ENCODE data around the gene SELL. TPM values are rescaled to one million over a fixed set of nuclear protein-coding genes. Genes with fewer than 3 reads are reported as not detected.

Gene SELL
- total and polyA plus RNA-seq, 5 donors, result 0.61 to 3.8 (median 1.2) TPM

GRCh38 chr1:169704797-169705196 lies 6.6 kb downstream of the SELL start:
- Histone ChIP-seq H3K27ac (ENCODE audit: low read length) (no peak overlapping the region), H3K4me1 (ENCODE audit: control insufficient read depth, insufficient read depth, low read length) (no peaks in the 10 kb centered on the region), H3K27me3 (ENCODE audit: control insufficient read depth, insufficient read depth) (no peaks in the 10 kb centered on the region), H3K9me3 (ENCODE audit: control insufficient read depth, low read length) (no peaks in the 10 kb centered on the region), H3K4me3 (ENCODE audit: low read length) (no peak overlapping the region)
- 80% methylated on average over 2 of the region's 2 CpGs for WGBS
- DNase-seq (no peak), ATAC-seq (no peak)
- intact Hi-C loops (cut with DNase I), result loop anchor here in 2 of 4 donors (10.0 kb wide), 2 partner anchors 90 to 110 kb away; partner anchors contain the start of gene METTL18 (in 1 of the 2)

DNA sequence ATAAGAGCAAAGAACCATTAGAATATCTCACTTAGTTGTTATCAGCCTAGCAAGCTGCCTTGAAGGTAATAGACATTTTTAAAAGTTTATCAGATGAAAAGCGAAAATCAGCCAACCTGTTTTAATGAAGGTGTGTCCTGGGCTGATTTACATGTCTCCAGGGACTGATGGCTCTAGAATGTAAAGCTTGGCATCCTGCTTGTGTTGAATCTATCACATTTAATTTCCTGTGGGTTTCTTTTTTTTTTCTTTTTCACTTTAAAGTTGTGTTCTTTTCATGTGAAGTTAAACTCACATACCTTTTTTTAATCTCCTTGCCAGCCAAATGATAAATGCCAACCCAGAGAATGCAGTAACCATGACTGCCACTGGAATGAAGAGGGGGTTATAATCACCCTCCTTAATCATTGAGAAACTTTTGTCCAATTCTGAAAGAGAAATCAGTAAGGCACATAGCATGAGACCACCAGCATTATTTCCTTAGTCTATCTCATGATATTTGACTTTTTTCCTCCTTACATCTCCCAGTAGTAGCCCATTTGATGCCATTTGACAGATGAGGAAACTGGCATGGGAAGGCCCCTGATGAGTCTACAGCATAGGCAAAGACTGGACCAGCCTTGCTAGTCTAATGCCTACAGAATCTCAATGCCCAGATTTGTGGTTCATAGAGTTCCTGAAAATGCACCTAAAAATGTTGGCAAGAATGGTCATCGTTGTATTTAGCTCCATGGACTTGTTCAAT lies 10.0 kb downstream of the SELL start:
- no peak overlapping the region for H3K27ac ChIP-seq (ENCODE audit: low read length)

DNA sequence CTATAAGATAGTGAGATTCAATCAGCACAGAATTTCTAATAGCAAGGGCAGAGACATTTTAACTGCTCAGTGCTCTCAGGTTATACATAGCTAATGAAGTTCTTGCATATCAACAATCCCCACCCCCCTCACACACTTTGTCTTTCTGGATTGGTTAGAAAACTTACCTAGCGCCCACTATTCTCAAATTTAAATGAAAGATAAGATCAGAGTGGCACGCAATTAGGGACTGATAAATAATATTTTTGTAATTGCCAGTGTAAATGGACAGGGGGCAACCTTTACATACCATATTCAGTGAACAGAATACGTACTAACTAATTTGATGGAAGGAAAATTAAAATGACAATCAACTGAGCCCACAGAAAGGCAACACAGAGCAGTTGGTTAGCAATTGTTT lies 11.7 kb downstream of the SELL start:
- intact Hi-C loops (cut with DNase I), result loop anchor here in 3 of 4 donors (10.0 kb wide), 3 partner anchors 95 to 105 kb away; partner anchors contain the start of gene METTL18 (in 1 of the 3)
- Histone ChIP-seq H3K4me3 (ENCODE audit: low read length) (no peak overlapping the region), H3K4me1 (ENCODE audit: control insufficient read depth, insufficient read depth, low read length) (no peaks in the 10 kb centered on the region), H3K9me3 (ENCODE audit: control insufficient read depth, low read length) (no peaks in the 10 kb centered on the region), H3K27ac (ENCODE audit: low read length) (no peak overlapping the region), H3K27me3 (ENCODE audit: control insufficient read depth, insufficient read depth) (no peaks in the 10 kb centered on the region)
- ATAC-seq, result no peak
- no peak for DNase-seq
- WGBS, result 71% methylated on average over 3 of the region's 3 CpGs

More for the DNA sequence above, 10.0 kb downstream of the SELL start:
- H3K9me3 ChIP-seq (ENCODE audit: control insufficient read depth, low read length), result no peaks in the 10 kb centered on the region
- H3K4me1 ChIP-seq (ENCODE audit: control insufficient read depth, insufficient read depth, low read length), result no peaks in the 10 kb centered on the region
- WGBS, result 87% methylated on average over 2 of the region's 2 CpGs
- DNase-seq (no peak), ATAC-seq (no peak)
- no peak overlapping the region for H3K4me3 ChIP-seq (ENCODE audit: low read length)
- intact Hi-C loops (cut with DNase I), result loop anchor here in 2 of 4 donors (10.0 kb wide), 2 partner anchors 93 to 107 kb away; partner anchors contain the start of gene METTL18 (in 1 of the 2)
- no peaks in the 10 kb centered on the region for H3K27me3 ChIP-seq (ENCODE audit: control insufficient read depth, insufficient read depth)

DNA sequence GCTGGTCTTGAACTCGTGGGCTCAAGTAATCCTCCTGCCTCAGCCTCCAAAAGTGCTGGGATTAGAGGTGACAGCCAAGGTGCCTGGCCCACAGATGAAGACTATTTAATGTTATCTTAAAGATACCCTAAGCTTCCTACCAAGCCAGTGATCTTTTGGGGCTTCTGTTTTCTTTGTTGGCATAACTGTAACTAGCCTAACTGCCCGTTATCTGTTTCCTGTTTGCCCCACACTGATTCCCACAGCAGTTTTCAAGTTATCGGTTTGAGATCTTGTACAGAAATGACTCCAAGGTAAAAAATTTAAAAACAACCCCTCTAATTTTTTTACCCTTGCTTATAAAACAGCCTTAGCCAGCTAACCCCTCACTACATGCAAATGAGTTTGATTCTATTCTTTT lies 12.4 kb downstream of the SELL start:
- Histone ChIP-seq H3K4me3 (ENCODE audit: low read length) (no peak overlapping the region), H3K27ac (ENCODE audit: low read length) (no peak overlapping the region), H3K9me3 (ENCODE audit: control insufficient read depth, low read length) (no peaks in the 10 kb centered on the region), H3K4me1 (ENCODE audit: control insufficient read depth, insufficient read depth, low read length) (no peaks in the 10 kb centered on the region), H3K27me3 (ENCODE audit: control insufficient read depth, insufficient read depth) (no peaks in the 10 kb centered on the region)
- 67% methylated on average over 3 of the region's 3 CpGs for WGBS
- ATAC-seq, result no peak
- no peak for DNase-seq
- intact Hi-C loops (cut with DNase I), result loop anchor here in 1 of 4 donors (10.0 kb wide), 1 partner anchor 94 kb away; no protein-coding TSS in a partner anchor

GRCh38 chr1:169697755-169698154 lies 13.7 kb downstream of the SELL start:
- no peaks in the 10 kb centered on the region for H3K27me3 ChIP-seq (ENCODE audit: control insufficient read depth, insufficient read depth)
- H3K27ac ChIP-seq (ENCODE audit: low read length), result no peak overlapping the region
- H3K4me1 ChIP-seq (ENCODE audit: control insufficient read depth, insufficient read depth, low read length), result no peaks in the 10 kb centered on the region
- DNase-seq (no peak), ATAC-seq (no peak)
- 68% methylated on average over 1 of the region's 1 CpG for WGBS
- intact Hi-C loops (cut with DNase I), result loop anchor here in 1 of 4 donors (10.0 kb wide), 1 partner anchor 93 kb away; no protein-coding TSS in a partner anchor
- H3K4me3 ChIP-seq (ENCODE audit: low read length), result no peak overlapping the region
- H3K9me3 ChIP-seq (ENCODE audit: control insufficient read depth, low read length), result no peaks in the 10 kb centered on the region

- H3K27me3 ChIP-seq (ENCODE audit: control insufficient read depth, insufficient read depth), result no peaks in the 10 kb centered on the region
- ATAC-seq (no peak), DNase-seq (no peak)
- H3K27ac ChIP-seq (ENCODE audit: low read length), result no peak overlapping the region
- WGBS, result 66% methylated on average over 3 of the region's 3 CpGs
- H3K4me1 ChIP-seq (ENCODE audit: control insufficient read depth, insufficient read depth, low read length), result no peaks in the 10 kb centered on the region
- no peak overlapping the region for H3K4me3 ChIP-seq (ENCODE audit: low read length)
- H3K9me3 ChIP-seq (ENCODE audit: control insufficient read depth, low read length), result no peaks in the 10 kb centered on the region
- intact Hi-C loops (cut with DNase I), result loop anchor here in 1 of 4 donors (10.0 kb wide), 1 partner anchor 92 kb away; no protein-coding TSS in a partner anchor
Measured at GRCh38 chr1:169696273-169697100, 14.9 kb downstream of the SELL start.

GRCh38 chr1:169694304-169695075 lies 16.9 kb downstream of the SELL start:
- ATAC-seq (no peak), DNase-seq (no peak)
- no peaks in the 10 kb centered on the region for H3K27me3 ChIP-seq (ENCODE audit: control insufficient read depth, insufficient read depth)
- intact Hi-C loops (cut with DNase I), result loop anchor here in 1 of 4 donors (10.0 kb wide), 1 partner anchor 90 kb away; no protein-coding TSS in a partner anchor
- no peak overlapping the region for H3K27ac ChIP-seq (ENCODE audit: low read length)
- 58% methylated on average over 5 of the region's 5 CpGs for WGBS
- H3K4me3 ChIP-seq (ENCODE audit: low read length), result no peak overlapping the region
- no peaks in the 10 kb centered on the region for H3K9me3 ChIP-seq (ENCODE audit: control insufficient read depth, low read length)
- no peaks in the 10 kb centered on the region for H3K4me1 ChIP-seq (ENCODE audit: control insufficient read depth, insufficient read depth, low read length)

GRCh38 chr1:169692756-169693460 lies 18.5 kb downstream of the SELL start:
- WGBS, result 81% methylated on average over 4 of the region's 4 CpGs
- Histone ChIP-seq H3K9me3 (ENCODE audit: control insufficient read depth, low read length) (no peaks in the 10 kb centered on the region), H3K4me3 (ENCODE audit: low read length) (no peak overlapping the region), H3K27me3 (ENCODE audit: control insufficient read depth, insufficient read depth) (no peaks in the 10 kb centered on the region), H3K27ac (ENCODE audit: low read length) (no peak overlapping the region), H3K4me1 (ENCODE audit: control insufficient read depth, insufficient read depth, low read length) (no peaks in the 10 kb centered on the region)
- DNase-seq (no peak), ATAC-seq (peak in 1 of 2 donors; percentile 69)
- intact Hi-C loops (cut with DNase I), result loop anchor here in 1 of 4 donors (10.0 kb wide), 1 partner anchor 88 kb away; no protein-coding TSS in a partner anchor

- ATAC-seq, result no peak
- Histone ChIP-seq H3K4me1 (ENCODE audit: control insufficient read depth, insufficient read depth, low read length) (no peaks in the 10 kb centered on the region), H3K27ac (ENCODE audit: low read length) (no peak overlapping the region), H3K27me3 (ENCODE audit: control insufficient read depth, insufficient read depth) (no peaks in the 10 kb centered on the region), H3K4me3 (ENCODE audit: low read length) (no peak overlapping the region), H3K9me3 (ENCODE audit: control insufficient read depth, low read length) (no peaks in the 10 kb centered on the region)
- intact Hi-C loops (cut with DNase I), result loop anchor here in 1 of 4 donors (10.0 kb wide), 1 partner anchor 86 kb away; no protein-coding TSS in a partner anchor
- DNase-seq, result no peak
Measured at GRCh38 chr1:169690489-169690888, 20.9 kb downstream of the SELL start.

DNA sequence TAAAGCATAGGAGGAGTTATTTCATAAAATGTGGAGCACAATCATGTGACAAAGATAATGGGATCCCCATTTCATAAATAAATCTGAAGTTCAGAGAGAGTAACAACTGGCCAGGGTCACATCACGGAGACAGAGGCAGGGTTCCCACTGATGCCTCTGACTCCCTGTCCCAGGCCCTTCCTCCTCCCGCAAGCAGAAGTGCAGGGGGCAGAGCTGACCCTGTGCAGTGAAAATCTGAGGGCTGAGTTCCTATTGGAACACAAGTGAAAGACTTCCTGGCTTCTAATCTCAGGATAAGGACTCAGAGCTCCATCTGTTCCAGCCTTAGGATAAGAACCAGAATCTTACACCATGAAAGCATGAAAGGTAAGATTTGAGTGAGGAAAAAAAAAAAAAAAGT lies 22.0 kb downstream of the SELL start:
- H3K4me3 ChIP-seq (ENCODE audit: low read length), result no peak overlapping the region
- H3K4me1 ChIP-seq (ENCODE audit: control insufficient read depth, insufficient read depth, low read length), result no peaks in the 10 kb centered on the region
- 46% methylated on average over 2 of the region's 2 CpGs for WGBS
- DNase-seq (no peak), ATAC-seq (peak in 1 of 2 donors; percentile 51)
- H3K9me3 ChIP-seq (ENCODE audit: control insufficient read depth, low read length), result no peaks in the 10 kb centered on the region
- H3K27ac ChIP-seq (ENCODE audit: low read length), result no peak overlapping the region
- H3K27me3 ChIP-seq (ENCODE audit: control insufficient read depth, insufficient read depth), result no peaks in the 10 kb centered on the region
- intact Hi-C loops (cut with DNase I), result no loop called here

All from right cardiac atrium (tissue), 5 donors.